Measurements from ENCODE around the gene COX6B2.

COX6B2 gene

DNA sequence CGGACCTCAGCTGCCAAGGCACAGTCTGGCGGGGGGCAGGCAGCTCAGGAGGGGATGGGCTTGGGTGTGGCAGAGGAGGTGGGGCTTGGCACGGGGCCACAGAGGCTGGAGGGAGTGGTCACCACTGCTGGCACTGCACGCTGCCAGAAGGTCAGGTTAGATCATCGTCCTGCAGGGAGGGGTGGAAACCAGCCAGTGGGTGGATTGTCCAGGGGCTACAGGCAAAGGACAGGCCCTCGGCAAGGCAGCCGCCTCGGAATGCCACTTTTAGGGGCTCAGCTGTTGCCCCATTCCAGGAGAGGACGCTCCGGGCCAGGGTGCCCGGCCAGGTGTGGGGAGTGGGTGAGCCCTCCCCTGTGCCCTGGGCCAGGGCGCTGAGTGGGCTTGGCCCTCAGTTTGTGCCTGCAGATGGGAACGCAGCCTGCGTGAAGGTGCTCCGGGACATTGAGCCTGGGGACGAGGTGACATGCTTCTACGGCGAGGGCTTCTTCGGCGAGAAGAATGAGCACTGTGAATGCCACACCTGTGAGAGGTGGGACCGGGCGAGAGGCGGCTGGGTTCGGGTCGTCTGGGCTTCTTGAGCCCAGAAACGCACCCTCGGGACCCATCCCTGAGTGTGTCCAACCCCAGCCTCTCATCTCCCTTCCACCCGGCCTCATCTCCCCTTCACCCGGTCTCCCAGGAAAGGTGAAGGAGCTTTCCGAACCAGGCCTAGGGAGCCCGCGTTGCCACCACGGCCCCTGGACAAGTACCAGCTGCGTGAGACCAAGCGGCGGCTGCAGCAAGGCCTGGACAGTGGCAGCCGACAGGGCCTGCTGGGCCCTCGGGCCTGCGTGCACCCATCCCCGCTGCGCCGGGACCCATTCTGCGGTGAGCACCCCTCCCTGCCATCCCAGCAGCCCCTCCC, 8.4 kb downstream of the COX6B2 start:
- TF ChIP-seq CTCF (IDR thresholded peaks at IDR 0.05; ENCODE audit: low read depth, low read length), result no peak
- in situ Hi-C loops (cut with HindIII; ENCODE audit: low sequenced_read_pairs), result no loop called here
- peak; percentile 14 for DNase-seq (ENCODE audit: low read depth, low spot score)
- no peak overlapping the region for H3K4me3 ChIP-seq (ENCODE audit: low read depth, low read length)

DNA sequence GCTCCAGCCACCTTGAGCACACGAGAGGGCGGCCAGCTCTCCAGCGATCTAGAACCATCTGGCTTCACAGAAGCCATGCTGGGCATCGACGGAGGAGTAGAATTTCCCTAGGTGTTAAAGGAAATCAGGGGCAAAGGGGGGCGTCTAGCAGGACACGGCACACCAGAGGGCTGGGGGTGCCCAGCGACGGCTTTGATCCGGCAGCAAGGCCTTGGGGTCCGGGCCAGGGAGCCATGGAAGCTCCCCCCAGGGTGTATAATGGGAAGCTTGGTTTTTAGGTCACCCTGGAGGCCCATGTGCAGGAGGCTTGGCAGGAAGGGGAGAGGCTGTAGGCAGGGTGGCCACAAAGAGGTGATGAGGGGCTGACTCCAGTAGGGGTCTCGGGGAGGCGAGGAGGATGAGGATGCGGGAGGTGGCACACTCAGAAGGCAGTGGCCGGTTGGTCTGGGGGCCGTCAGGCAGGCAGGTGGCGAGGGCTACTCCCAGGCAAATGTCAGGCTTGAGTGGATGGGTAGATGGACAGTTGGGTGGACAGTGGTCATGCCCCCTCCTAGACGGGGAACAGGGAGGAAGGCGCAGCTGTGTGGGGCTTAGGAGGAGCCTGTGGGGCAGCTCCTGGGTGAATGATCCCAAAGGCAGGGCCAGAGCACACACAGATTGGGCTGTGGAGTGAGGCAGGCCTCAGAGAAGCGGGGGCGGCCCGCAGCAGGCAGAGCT, 9.3 kb downstream of the COX6B2 start:
- H3K4me3 ChIP-seq (ENCODE audit: low read depth, low read length), result no peak overlapping the region
- no peak for TF ChIP-seq CTCF (IDR thresholded peaks at IDR 0.05; ENCODE audit: low read depth, low read length)
- no peak for DNase-seq (ENCODE audit: low read depth, low spot score)
- in situ Hi-C loops (cut with HindIII; ENCODE audit: low sequenced_read_pairs), result no loop called here

DNA sequence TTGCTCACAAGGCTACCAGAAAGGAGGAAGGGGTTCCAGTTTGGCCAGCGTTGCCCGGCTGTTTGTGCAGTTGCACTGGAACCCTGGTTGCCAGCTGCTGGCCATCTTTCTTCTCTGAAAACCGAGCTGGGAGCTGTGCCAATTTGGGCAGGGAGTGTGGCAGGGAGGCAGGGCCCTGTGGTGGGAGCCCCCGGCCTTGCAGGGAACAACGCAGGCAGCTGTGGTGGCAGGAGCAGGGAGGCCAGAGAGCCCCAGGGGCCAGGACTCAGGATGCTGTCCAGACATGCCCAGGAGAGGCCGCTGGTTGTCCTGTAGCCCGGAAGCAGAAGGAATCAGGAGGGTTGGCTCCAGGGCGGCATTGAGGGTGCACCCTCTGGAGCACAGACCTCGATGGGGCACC, 10.1 kb downstream of the COX6B2 start:
- no peak overlapping the region for H3K4me3 ChIP-seq (ENCODE audit: low read depth, low read length)
- DNase-seq (ENCODE audit: low read depth, low spot score), result peak; percentile 29
- no peak for TF ChIP-seq CTCF (IDR thresholded peaks at IDR 0.05; ENCODE audit: low read depth, low read length)
- in situ Hi-C loops (cut with HindIII; ENCODE audit: low sequenced_read_pairs), result no loop called here

DNA sequence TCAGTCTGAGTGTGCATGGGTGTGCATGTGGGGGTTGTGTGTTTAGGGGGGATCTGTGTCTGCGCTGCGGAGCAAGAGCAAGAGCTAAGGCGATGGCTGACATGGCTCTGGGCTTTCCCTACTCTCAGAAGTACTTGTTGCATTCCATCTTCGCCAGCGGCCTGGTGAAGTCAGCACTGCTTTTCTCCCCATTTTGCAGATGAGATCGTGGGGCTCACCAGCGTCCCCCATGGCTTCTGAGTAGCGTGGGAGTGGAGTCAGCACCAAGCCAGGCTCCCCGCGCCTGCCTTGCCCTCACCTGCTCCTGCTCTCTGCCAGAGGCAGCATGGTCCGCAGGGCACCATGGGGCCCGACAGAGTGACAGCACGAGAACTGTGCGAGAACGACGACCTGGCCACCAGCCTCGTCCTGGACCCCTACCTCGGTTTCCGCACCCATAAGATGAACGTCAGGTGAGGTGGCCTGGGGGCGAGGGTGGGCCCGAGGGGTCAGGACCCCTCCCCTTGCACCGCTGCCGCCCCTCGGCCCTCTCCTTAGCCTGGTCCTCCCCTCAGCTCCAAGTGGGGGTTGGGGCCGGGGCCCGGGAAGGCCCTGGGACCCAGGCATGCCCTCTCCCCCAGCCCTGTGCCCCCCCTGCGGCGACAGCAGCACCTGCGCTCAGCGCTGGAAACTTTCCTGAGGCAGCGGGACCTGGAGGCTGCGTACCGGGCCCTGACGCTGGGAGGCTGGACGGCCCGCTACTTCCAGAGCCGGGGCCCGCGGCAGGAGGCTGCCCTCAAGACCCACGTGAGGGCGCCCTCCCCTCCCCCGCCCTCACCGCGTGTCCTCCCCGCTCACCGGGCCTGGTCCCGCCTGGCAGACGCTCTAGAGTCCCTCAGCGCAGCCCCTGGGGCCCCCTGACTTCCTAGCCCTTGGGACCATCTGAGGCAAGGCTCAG, 12.7 kb downstream of the COX6B2 start:
- H3K4me3 ChIP-seq (ENCODE audit: low read depth, low read length), result peak overlapping the region; percentile 7
- DNase-seq (ENCODE audit: low read depth, low spot score), result no peak
- no peak for TF ChIP-seq CTCF (IDR thresholded peaks at IDR 0.05; ENCODE audit: low read depth, low read length)
- in situ Hi-C loops (cut with HindIII; ENCODE audit: low sequenced_read_pairs), result no loop called here

GRCh38 chr19:55341171-55341588, 13.3 kb downstream of the COX6B2 start:
- in situ Hi-C loops (cut with HindIII; ENCODE audit: low sequenced_read_pairs), result no loop called here
- DNase-seq (ENCODE audit: low read depth, low spot score), result peak; percentile 41
- no peak for TF ChIP-seq CTCF (IDR thresholded peaks at IDR 0.05; ENCODE audit: low read depth, low read length)
- peak overlapping the region; percentile 73 for H3K4me3 ChIP-seq (ENCODE audit: low read depth, low read length)

GRCh38 chr19:55340784-55341147, 13.8 kb downstream of the COX6B2 start:
- in situ Hi-C loops (cut with HindIII; ENCODE audit: low sequenced_read_pairs), result no loop called here
- no peak for DNase-seq (ENCODE audit: low read depth, low spot score)
- peak overlapping the region; percentile 73 for H3K4me3 ChIP-seq (ENCODE audit: low read depth, low read length)
- TF ChIP-seq CTCF (IDR thresholded peaks at IDR 0.05; ENCODE audit: low read depth, low read length), result peak; percentile 36
